ENCODE data around the gene EPHA8.

GRCh38 chr1:22588899-22589422 lies 25.7 kb downstream of the EPHA8 start:
- TF ChIP-seq CTCF (conservative IDR thresholded peaks at IDR 0.05; ENCODE audit: low read depth, low read length) (no peak), EZH2 (IDR thresholded peaks at IDR 0.05; ENCODE audit: low read length, unreplicated experiment) (no peak), EZH2phosphoT487 (IDR thresholded peaks at IDR 0.05; ENCODE audit: borderline replicate concordance, low read length) (no peak)

Data from PC-3 (cell line).